GM18502 (cell line): ENCODE results near the gene KAZN.

ENCODE experiments used
- ATAC-seq: cut with Tn5 transposase; IDR thresholded peaks from one replicate; pipeline ENCODE4 v1.9.1; 2021; ENCODE audit warnings: mild to moderate bottlenecking; ENCODE audit not compliant: unreplicated experiment, poor library complexity

Gene KAZN

DNA sequence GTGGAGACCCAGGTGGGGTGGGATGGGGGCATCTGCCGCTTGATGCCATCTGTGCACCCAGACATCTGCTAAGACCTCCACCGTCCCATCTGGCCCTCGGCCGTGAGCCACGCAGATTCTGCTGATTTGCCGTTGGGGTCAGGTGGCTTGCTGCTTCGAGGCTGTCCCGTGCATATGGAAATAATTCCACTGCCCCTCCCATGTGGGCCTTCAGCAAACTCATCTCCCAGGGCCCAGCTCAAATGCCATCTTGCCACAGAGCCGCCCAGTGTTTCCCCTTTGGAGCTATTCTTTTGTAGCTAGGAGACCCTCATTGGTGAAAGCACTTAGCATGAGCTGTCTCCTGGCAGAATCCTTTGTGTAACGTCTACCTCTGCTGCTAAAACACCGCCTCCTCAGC is 99.8 kb downstream of the KAZN start:
- no peak for ATAC-seq

DNA sequence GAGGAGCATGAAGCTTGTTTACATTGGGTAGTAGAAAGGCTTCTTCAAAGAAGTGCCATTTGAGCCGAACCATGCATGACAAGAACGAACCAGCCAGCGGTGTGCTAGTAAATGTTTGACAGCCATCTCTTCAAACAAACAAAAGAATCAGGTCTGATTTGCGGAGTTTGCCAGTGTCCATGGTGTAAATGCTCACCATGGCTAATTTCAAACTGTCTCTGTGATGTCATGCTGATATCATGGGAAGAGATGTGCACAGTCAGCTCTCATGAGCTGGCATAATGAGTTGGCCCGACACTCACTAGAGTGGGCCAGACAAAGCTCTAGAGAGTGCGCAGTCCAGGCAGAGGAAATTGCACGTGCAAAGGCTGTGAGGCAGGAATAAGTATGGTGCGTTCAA is 101.1 kb downstream of the KAZN start:
- no peak for ATAC-seq

- no peak for ATAC-seq
Observed at GRCh38 chr1:14704846-14705245, 106.4 kb downstream of the KAZN start.

GRCh38 chr1:14705824-14706223 is 107.3 kb downstream of the KAZN start:
- no peak for ATAC-seq

- ATAC-seq, result no peak
Observed at GRCh38 chr1:14706631-14707030, 108.1 kb downstream of the KAZN start.

GRCh38 chr1:14707531-14708445 is 109.3 kb downstream of the KAZN start:
- no peak for ATAC-seq

- no peak for ATAC-seq
Observed at GRCh38 chr1:14710331-14710730, 111.8 kb downstream of the KAZN start.

GRCh38 chr1:14712136-14712535 is 113.7 kb downstream of the KAZN start:
- no peak for ATAC-seq

DNA sequence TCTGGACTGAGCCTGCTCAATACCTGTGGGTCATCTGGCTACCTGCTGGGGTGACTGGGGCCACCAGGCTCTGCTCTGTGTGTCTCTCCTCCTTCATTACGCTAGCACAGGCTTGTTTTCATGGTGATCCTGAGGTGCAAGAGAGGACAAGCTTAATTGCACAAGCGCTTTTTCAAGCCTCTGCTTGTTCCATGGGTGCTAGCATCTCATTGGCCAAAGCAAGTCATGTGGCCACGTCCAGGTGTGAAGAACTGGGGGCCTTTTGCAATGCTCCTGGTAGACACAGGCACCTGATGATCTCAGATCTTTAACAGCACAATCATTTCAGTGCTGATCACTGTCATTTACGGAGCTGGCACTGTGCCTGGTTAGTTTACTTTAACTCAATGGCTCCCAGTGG is 114.6 kb downstream of the KAZN start:
- no peak for ATAC-seq

DNA sequence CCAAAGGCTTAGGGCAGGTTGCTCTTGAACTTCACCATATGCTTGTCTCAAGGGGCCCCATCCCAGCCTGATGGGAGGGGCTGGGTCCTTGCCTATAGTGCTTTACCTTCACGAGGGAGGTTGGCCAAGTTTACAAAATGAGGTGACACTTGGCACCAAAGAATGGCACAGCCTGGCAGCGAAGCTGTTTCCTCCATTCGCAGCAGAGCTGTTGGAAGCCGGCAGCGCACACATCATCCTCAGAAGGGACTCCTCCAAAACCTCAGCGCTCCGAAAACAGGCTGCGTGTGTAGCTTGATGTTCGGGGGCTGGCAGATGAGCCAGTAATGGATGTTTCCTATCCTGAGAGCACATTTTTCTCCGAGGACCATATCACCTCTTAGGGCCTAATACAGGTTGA is 116.8 kb downstream of the KAZN start:
- ATAC-seq, result no peak

DNA sequence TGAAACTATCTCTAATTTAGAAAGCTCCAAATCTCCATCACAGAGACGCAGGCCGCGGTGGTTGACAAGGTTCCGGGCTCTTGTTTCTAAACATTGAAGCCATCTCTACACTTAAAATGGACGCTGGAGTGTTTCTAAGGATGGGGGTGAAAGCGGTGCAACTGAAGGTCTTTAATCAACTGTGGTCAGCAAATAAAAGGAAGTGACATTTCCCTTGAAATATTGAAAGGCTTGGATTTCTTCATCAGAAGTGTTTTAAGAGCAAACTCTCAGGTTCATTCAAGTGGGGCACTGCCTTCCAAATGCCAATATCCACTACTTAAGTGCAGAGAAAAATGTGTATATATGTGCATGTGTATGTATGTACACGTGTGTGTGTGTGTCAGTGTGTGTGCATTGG is 117.3 kb downstream of the KAZN start:
- ATAC-seq, result no peak

- ATAC-seq, result no peak
Observed at GRCh38 chr1:14716474-14716873, 118.0 kb downstream of the KAZN start.

- ATAC-seq, result no peak
Observed at GRCh38 chr1:14718476-14718875, 120.0 kb downstream of the KAZN start.

DNA sequence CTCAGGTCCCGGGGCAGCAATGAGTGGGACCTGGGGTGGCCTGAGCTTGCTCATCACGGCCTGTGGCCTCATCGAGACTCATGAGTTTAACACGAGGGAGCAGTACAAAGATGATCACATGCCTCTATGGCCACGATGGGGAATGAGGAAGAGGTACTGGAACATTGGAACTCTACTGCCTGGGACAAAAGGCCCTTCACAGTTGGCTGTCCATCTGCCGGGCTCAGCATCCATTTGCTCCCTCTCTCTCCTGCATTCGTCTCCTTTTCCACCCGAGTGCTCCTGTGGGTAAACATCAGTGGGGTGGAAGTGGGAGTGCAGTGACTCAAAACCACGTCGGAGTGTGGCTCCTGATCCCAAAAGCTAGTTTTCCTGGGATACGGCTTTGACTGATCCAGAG is 124.9 kb downstream of the KAZN start:
- no peak for ATAC-seq

GRCh38 chr1:14724246-14724645 is 125.8 kb downstream of the KAZN start:
- ATAC-seq, result no peak

DNA sequence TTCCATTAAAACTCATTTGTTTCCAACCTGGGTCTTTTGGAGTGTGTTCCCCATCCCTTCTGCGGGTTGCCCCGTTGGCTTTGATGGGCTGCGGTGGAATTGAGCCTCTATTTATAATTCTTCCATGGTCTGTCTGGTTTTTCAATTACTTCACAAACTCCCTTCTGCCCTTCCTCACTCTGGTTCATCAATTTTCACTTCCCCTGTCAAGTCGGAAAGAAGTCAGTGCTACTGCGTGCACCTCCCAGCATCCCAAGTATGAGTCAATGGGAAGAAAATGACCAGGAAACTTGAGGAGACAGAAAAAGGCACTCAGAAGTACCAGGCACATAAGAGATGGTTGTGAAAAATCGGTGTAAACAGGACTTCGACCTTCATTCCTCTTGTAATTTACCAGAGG is 126.2 kb downstream of the KAZN start:
- no peak for ATAC-seq

DNA sequence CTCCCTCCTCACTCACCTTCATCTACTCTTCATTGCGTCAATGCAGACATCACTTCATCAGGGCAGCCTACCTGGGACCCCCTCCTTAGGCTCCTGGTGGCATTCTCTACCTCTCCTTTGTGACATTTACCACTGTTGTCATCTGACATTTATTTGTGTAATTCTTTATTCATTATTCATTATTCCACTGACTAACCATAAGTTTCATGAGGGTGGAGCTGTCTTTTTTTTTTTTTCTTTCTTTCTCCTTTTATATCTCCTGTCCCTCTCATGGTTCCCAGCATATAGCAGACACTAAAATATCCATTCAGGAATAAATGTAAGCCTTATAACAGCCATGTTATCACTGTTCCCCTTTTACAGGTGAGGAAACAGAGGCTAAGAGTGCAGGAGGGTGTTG is 126.8 kb downstream of the KAZN start:
- no peak for ATAC-seq

DNA sequence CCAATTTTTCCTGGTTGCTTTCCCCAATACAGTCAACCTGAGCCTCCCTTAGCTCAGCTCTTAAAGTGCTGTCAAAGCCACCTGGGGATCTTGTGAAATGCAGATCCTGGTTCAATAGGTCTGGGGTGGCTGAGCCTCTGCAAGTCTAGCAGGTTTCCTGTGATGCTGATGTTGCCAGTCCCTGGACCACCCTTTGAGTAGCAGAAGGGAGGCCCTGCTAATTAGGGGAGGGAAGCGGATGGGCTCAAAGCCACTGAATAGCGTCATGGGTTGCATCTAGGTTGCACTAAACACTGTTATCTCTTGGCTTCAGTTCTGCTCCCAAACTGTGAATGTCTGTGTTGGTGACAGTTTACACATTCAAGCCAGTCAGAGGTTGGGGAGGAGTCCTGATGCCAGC is 127.2 kb downstream of the KAZN start:
- no peak for ATAC-seq

DNA sequence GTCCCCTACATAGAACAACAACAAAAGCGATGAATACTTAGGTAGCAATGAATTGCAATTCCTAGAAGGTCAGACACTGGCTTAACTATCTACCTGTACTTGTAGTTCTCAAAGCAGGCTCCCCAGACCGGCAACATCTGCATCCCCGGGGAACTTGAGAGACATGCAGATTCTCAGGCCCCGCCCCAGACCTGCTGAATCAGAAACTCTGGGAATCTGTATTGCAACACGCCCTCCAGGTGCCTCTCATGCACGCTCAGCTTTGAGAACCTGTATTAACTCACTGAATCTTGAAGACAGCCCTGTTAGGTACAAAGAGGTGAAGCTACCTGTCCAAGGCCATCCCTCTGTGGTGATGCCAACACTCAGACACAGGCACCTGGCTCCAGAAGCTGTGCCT is 128.1 kb downstream of the KAZN start:
- ATAC-seq, result no peak

- ATAC-seq, result no peak
Observed at GRCh38 chr1:14728516-14728915, 130.0 kb downstream of the KAZN start.

DNA sequence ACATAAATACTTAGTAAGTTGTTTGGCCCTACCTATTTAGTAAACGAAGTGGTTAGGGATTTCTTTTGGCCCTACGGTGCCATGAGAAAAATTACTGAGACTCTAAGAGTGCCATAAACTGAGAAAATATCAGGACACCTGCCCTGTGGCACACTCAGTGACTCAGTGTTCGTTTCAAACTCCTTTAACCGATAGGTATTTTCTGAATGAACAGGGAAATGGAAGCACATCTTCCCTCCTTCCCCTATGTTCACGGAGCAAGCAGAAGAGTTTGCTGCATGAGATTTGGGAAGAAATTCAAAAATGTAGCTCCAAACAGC is 134.2 kb downstream of the KAZN start:
- ATAC-seq, result no peak

- no peak for ATAC-seq
Observed at GRCh38 chr1:14733048-14733778, 134.7 kb downstream of the KAZN start.
